ENCODE results near the gene HK1.
"Not testable (repeated sequence)": the region's sequence is repeated elsewhere in the genome, so short reads cannot be mapped to it uniquely, and the experiment has no call there.

Gene HK1

DNA sequence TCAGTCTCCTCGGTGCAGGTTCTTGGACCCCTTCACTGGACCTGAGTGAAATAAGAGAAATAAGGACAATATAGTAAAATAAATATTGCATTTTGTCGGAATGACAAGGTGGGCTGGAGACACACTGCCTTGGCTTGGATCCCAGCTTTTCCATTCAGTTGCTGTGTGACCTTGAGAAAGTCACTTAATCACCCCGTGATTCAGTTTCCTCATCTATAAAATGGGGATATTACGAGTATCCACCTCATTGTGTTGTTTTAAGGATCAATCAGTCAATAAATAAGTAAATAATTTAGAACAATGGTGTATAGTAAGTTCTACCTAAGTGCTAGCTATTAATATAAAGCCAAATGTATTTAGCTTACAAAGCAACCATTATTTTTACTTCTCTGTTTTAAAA, 29.1 kb downstream of the HK1 start:
- H3K27ac Mint-ChIP-seq: no peak overlapping the region
- no peaks in the 10 kb centered on the region for H3K27me3 Mint-ChIP-seq
- no peaks in the 10 kb centered on the region for H3K9me3 Mint-ChIP-seq
- H3K4me1 Mint-ChIP-seq: no peaks in the 10 kb centered on the region
- DNase-seq (ENCODE audit: low spot score in 2 of 2) (no peak), ATAC-seq (ENCODE audit: low read depth) (no peak)
- H3K36me3 Mint-ChIP-seq: no peaks in the 10 kb centered on the region
- H3K4me3 Mint-ChIP-seq: no peak overlapping the region

DNA sequence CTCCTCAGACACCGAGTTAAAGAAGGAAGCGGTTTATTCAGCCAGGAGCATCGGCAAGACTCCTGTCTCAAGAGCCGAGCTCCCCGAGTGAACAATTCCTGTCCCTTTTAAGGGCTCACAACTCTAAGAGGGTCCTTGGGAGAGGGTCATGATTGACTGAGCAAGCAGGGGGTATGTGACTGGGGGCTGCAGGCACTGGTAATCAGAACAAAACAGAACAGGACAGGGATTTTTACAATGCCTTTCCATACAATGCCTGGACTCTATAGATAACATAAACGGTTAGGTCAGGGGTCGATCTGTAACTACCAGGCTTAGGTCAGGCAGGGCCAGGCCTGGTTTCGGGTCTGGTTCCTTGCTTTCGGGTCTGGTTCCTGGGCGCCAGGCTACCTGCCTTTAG, 30.0 kb downstream of the HK1 start:
- H3K4me3 Mint-ChIP-seq; ATAC-seq (ENCODE audit: low read depth); DNase-seq (ENCODE audit: low spot score in 2 of 2); H3K27ac Mint-ChIP-seq; H3K4me1 Mint-ChIP-seq; H3K9me3 Mint-ChIP-seq; H3K27me3 Mint-ChIP-seq; H3K36me3 Mint-ChIP-seq: not testable (repeated sequence)

DNA sequence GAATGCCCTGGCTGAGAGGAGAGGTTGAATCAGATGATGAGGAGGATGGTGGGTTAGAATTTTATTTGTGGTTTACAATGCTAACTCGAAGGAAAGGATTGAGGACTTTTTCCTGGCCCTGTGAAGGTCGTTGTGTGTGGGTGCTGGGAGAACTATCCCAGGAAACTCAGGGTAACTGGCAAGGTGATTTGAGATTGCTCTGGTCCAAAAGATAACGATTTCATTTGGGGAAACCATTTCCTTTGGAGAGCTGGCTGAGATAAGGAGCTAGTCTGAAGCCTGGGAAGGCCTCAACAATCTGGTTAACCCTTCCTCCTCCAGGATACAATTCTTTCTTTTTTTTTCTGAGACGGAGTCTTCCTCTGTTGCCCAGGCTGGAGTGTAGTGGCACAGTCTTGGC, 33.0 kb downstream of the HK1 start:
- Mint-ChIP-seq H3K27me3 (no peaks in the 10 kb centered on the region), H3K27ac (peak overlapping the region; percentile 1), H3K9me3 (no peaks in the 10 kb centered on the region), H3K4me3 (no peak overlapping the region), H3K4me1 (no peaks in the 10 kb centered on the region), H3K36me3 (no peaks in the 10 kb centered on the region)
- ATAC-seq (ENCODE audit: low read depth): no peak
- no peak for DNase-seq (ENCODE audit: low spot score in 2 of 2)

DNA sequence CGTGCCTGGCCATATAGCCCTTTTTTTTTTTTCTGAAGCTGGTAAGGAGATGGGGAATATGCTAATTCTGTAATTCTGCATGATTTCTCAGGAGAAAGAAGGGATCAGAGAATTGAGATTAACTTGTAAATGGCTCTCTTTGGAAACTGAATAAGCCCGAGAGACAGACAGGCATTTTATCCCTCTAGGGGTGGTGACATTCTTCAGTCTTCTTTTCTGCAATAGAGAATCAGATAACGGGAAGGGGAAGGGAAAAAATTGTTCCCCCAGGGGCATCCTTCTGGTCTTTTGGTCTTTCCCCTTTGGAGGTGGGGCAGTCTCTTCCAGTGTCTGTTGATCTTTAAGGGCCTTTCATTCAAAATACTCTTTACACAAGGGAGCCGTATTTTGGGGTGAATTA, 34.2 kb downstream of the HK1 start:
- Mint-ChIP-seq H3K9me3 (no peaks in the 10 kb centered on the region), H3K27ac (no peak overlapping the region), H3K4me1 (peaks cover 3% of the 10 kb centered on the region), H3K4me3 (no peak overlapping the region), H3K27me3 (no peaks in the 10 kb centered on the region), H3K36me3 (no peaks in the 10 kb centered on the region)
- ATAC-seq (ENCODE audit: low read depth): no peak
- DNase-seq (ENCODE audit: low spot score in 2 of 2): no peak

DNA sequence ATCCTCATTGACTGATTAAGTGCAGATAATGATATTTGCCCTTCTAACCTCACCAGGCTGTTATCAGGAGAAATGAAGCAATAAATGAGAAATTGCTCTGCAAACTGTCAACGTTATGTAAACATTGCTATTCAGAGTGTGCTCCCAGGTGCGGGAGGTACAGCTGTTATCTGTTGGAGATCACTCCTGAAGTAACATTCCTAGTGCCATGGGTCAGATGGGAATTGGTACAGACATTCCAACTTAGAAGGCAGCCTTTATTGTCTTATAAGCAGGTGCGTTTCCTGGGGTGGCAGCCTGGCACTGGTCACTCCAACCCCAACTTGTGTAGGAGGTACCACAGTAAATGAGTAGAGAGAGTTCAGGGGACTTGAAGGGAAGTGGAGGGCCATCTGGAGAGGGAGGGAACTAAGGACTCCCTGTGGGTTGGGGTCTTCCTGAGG, 36.8 kb downstream of the HK1 start:
- ATAC-seq (ENCODE audit: low read depth) (no peak), DNase-seq (ENCODE audit: low spot score in 2 of 2) (no peak)
- H3K27me3 Mint-ChIP-seq: no peaks in the 10 kb centered on the region
- H3K27ac Mint-ChIP-seq: no peak overlapping the region
- no peak overlapping the region for H3K4me3 Mint-ChIP-seq
- H3K4me1 Mint-ChIP-seq: peaks cover 10% of the 10 kb centered on the region
- no peaks in the 10 kb centered on the region for H3K36me3 Mint-ChIP-seq
- H3K9me3 Mint-ChIP-seq: no peaks in the 10 kb centered on the region

DNA sequence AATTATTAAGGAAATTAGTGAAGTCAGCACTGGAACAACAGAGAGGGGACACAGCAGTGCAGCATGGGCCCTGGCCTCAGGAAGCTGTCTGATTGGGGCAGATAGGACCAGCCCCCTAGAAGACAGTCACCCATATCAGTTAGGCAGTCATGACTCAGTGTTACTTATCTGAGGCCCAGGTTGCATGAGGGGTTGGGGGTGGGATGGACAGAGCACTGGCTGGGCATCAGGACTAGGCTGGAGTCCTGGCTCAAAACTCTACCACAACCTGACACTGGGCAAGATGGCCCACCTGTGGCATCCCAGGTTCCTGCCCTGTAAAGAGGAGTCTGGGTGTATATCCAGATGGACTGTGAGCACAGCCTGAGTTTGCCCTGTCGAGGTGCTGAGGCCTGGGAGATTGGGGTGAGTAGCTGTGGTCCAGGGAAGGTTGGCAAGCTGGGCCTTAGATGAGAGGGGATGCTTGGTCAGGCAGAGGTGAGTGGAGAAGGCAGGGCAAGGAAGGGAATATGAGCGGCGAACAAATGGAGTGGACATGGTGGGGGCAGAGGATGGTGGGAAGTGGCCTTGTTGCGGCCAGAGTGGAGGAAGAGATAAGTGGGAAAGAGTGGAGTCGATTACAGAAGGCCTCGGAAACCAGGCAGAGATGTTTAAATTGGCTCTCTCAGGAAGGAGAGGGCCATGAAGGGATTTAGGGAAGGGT, 37.5 kb downstream of the HK1 start:
- no peak overlapping the region for H3K4me3 Mint-ChIP-seq
- no peaks in the 10 kb centered on the region for H3K27me3 Mint-ChIP-seq
- H3K27ac Mint-ChIP-seq: no peak overlapping the region
- DNase-seq (ENCODE audit: low spot score in 2 of 2) (no peak), ATAC-seq (ENCODE audit: low read depth) (no peak)
- peaks cover 15% of the 10 kb centered on the region for H3K4me1 Mint-ChIP-seq
- no peaks in the 10 kb centered on the region for H3K36me3 Mint-ChIP-seq
- H3K9me3 Mint-ChIP-seq: no peaks in the 10 kb centered on the region

DNA sequence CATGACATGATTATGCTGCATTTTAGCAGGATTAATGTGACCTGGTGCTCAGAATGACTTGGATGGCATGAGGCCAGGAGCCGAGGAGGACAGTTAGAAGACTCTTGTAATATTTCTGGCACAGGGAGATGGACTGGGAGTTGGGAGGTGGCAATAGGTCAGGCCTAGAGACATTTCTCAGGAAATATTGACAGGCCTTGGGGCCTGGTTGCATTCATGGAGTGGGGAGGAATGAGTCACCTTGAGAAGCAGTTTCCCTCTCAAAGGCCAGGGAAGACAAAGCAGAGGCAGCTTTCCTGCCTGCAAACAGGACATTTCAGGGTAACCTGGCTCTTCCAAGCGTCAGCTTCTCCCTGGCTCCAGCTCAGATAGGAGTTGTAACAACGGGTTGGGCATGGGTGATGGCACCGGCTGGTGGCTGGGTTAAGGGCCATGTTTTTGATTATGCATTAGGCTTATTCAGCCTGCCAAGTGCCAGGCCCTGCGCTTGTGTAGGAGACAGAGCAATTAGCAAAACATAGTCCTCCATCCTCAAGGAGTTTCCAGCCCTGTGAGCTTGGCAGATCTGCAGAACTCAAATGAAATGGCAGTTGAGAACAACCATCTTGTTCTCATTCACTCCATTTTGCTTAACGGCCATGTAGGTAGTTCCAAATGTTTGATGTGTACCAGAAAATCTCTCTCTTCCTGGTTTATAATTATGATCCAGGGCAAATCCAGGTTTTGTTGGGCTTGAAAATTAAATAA, 38.2 kb downstream of the HK1 start:
- ATAC-seq (ENCODE audit: low read depth) (no peak), DNase-seq (ENCODE audit: low spot score in 2 of 2) (no peak)
- H3K4me1 Mint-ChIP-seq: peaks cover 19% of the 10 kb centered on the region
- no peaks in the 10 kb centered on the region for H3K9me3 Mint-ChIP-seq
- H3K27me3 Mint-ChIP-seq: no peaks in the 10 kb centered on the region
- no peaks in the 10 kb centered on the region for H3K36me3 Mint-ChIP-seq
- H3K4me3 Mint-ChIP-seq: no peak overlapping the region
- no peak overlapping the region for H3K27ac Mint-ChIP-seq

DNA sequence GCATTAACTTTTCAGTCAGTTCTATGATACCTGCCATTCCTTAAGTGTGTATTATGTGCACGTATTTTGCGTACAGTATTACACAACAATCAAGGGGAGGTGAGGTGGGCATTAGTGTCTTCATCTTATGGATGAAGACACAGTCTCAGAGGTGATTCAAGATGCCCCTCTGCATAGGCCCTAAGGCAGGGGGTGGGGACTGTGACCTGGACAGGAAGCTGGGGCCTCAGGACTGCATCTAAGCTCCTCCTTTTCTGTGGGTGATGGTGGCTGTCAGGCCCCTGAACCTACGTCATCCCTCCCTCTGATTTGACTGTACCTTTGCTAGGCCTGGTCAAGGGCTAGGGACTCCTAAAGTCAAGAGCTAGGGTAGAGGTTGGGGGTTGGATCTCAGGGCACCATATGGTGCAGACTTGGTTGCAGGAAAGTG, 38.9 kb downstream of the HK1 start:
- H3K4me1 Mint-ChIP-seq: peaks cover 23% of the 10 kb centered on the region
- no peaks in the 10 kb centered on the region for H3K36me3 Mint-ChIP-seq
- peak overlapping the region; percentile 93 for H3K4me3 Mint-ChIP-seq
- H3K9me3 Mint-ChIP-seq: no peaks in the 10 kb centered on the region
- H3K27ac Mint-ChIP-seq: peak overlapping the region; percentile 73
- no peaks in the 10 kb centered on the region for H3K27me3 Mint-ChIP-seq
- ATAC-seq (ENCODE audit: low read depth) (no peak), DNase-seq (ENCODE audit: low spot score in 2 of 2) (no peak)

DNA sequence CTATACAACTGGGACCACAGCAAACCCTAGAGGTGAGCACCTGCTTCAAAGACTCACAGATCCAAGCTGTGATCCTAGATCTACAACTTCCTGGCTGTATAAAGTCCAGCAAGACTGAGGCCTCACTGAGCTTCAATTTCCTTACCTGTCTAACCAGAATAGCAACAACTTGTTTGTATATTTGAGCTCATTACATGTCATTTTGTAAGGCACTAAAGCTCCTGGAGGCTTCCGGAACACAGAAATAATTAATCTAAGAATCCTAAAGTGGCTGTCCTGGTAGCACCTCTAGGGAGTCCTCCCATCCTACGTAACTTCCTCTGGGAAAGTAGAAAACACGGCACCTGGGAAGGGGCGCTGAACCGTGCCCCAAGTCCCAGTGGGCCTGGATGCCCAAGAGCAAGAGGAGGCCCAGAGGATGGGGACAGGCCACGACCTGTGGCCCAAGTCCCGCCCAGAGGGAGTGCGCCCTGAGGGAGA, 39.4 kb downstream of the HK1 start:
- ATAC-seq (ENCODE audit: low read depth): no peak
- no peak for DNase-seq (ENCODE audit: low spot score in 2 of 2)

DNA sequence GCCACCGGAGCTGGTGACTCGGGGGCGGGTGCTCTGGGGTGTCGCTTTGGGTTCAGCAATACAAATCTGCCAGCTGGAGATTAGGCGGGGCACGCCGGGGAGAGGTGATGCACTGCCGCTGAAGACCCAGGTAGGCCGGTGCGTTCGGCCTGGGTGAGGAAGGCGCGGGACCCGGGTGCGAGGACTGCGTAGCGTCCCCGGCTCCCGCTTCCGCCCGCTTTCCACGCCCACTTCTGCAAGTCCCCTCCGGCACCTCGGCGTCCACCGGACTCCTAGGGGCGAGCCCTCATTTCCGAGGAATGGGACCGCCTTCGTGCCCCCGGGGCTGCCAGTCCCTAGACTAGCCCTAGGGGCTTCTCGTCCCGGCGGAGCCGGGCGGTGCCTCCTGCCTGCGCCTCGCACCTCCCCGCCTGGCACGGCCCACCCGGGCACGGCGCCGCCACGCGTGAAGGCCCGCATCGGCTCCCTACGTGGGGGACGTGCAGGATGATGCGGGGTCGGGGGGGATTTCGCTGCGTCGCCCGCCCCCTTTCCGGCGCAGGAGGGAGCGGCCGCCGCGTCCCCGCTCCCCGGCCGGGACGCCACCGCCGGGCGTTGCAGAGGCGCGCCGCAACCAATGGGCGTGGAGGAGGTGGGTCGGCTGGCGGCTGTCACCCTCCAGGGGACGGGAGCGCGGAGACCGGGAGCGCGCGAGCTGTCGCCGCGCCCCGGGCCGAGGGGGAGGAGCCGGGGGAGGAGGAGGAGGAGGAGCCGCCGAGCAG, 40.0 kb downstream of the HK1 start:
- Mint-ChIP-seq H3K4me3 (peak overlapping the region; percentile 93), H3K4me1 (peaks cover 26% of the 10 kb centered on the region), H3K27me3 (no peaks in the 10 kb centered on the region), H3K9me3 (no peaks in the 10 kb centered on the region), H3K27ac (peak overlapping the region; percentile 89), H3K36me3 (no peaks in the 10 kb centered on the region)
- DNase-seq (ENCODE audit: low spot score in 2 of 2) (peak; percentile 87 to 88), ATAC-seq (ENCODE audit: low read depth) (peak; percentile 89)

More for the DNA sequence above, 39.4 kb downstream of the HK1 start:
- Mint-ChIP-seq H3K27ac (peak overlapping the region; percentile 73), H3K9me3 (no peaks in the 10 kb centered on the region), H3K27me3 (no peaks in the 10 kb centered on the region), H3K4me3 (peak overlapping the region; percentile 93), H3K4me1 (peaks cover 24% of the 10 kb centered on the region), H3K36me3 (no peaks in the 10 kb centered on the region)

DNA sequence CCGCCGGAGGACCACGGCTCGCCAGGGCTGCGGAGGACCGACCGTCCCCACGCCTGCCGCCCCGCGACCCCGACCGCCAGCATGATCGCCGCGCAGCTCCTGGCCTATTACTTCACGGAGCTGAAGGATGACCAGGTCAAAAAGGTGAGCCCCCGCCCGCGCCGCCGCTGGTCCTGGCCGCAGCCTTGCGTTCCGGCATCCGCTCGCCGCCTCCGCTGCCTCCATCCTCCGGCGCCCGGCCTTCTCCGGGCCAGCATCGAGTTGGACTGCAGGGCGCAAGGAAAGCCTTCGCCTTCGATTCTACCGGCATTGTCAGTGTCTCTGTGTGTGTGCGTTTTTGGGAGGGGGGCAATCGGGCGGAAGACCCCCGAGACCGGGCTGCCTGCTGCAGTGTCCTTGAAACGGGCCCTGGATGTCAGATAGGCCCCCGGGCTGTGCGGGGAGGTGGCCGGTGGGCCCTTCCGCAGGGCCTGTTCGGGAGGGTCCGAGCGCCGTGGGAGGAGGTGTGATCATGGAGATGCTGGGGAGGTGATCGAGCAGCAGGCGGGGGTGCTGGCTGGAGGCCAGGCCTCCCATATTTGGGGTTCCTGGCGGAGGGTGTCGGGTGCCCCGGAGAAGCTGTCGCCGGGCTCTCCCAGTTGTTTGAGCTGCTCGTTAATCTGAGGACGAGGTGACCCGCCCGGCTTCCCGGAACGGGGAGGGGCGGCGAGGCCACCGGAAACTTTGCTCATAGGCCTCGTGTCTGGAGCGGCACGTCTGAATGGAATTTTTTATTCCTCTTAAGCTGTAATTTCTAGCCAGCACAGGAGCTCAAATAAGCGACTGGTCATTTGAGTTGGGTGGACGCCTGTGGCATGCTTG, 40.8 kb downstream of the HK1 start:
- Mint-ChIP-seq H3K4me1 (peaks cover 29% of the 10 kb centered on the region), H3K27ac (peak overlapping the region; percentile 89), H3K9me3 (no peaks in the 10 kb centered on the region), H3K36me3 (no peaks in the 10 kb centered on the region), H3K27me3 (no peaks in the 10 kb centered on the region), H3K4me3 (peak overlapping the region; percentile 93)
- ATAC-seq (ENCODE audit: low read depth) (peak; percentile 8), DNase-seq (ENCODE audit: low spot score in 2 of 2) (peak in 1 of 2 donors; percentile 28)

DNA sequence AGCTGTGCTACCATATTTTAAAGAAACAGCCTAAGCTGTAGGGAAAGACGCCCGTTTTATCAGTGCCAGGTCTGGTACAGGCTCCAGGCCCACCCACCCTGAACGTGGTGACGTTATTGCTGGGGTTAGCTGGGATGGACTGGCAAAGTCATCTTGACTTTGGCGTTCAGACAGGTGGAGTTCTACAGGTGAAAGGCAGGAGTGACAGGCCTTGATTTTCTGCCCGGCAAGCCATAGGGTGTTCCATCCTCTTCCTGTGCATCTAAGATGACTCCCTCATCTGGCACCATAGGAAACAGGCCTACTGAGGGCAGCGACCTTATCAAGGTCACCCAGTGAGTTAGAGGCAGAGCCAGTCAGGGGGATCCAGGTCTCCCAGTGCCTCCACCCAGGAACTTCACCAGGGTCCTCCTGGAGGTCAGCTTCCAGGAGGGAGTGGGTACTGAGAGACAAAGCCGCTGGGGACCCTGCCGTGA, 41.6 kb downstream of the HK1 start:
- DNase-seq (ENCODE audit: low spot score in 2 of 2): no peak
- H3K27me3 Mint-ChIP-seq: no peaks in the 10 kb centered on the region
- H3K27ac Mint-ChIP-seq: peak overlapping the region; percentile 89
- H3K4me3 Mint-ChIP-seq: peak overlapping the region; percentile 93
- no peaks in the 10 kb centered on the region for H3K9me3 Mint-ChIP-seq
- ATAC-seq (ENCODE audit: low read depth): no peak
- H3K4me1 Mint-ChIP-seq: peaks cover 29% of the 10 kb centered on the region
- H3K36me3 Mint-ChIP-seq: no peaks in the 10 kb centered on the region

DNA sequence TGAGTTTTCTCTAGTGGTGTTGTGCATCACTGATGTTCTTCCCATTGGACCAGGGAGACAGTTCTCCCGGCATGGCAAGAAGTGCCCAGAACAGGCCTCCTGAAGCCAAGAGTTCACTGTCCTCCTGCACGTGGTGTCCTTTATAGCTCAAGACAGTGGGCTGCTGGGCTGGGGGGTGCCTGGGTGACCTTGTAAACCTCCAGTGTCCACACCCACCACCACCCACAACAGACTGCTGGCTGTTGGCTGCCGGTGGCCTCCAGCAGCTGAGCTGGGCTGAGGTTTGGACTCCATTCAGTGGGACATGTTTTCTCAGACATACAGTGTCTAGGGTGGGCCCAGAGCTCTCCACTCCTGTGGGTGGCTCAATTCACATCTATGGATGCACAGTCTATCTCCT, 42.2 kb downstream of the HK1 start:
- Mint-ChIP-seq H3K36me3 (no peaks in the 10 kb centered on the region), H3K27ac (peak overlapping the region; percentile 41), H3K4me1 (peaks cover 29% of the 10 kb centered on the region), H3K9me3 (no peaks in the 10 kb centered on the region), H3K4me3 (peak overlapping the region; percentile 93), H3K27me3 (no peaks in the 10 kb centered on the region)
- DNase-seq (ENCODE audit: low spot score in 2 of 2) (no peak), ATAC-seq (ENCODE audit: low read depth) (no peak)

All from memory B cell (primary cell).